H1 (cell line): ENCODE results near the gene ZNF423. TPM values are rescaled to one million over a fixed set of nuclear protein-coding genes. Genes with fewer than 3 reads are reported as not detected.

Source experiments
- CBX5 ChIP-seq: fragments of 300-800, 300-1000 bp; sonication (generic); IDR thresholded peaks from 2 replicates; pipeline ENCODE4 v1.7.1; 2016; ENCODE audit warnings: antibody characterized with exemption, low read length, low read depth
- CHD7 ChIP-seq: fragments of 300-600 bp; sonication (generic); IDR thresholded peaks from 2 replicates; pipeline ENCODE4 v1.7.1; 2012; ENCODE audit warnings: low read length, moderate library complexity, mild to moderate bottlenecking, inconsistent platforms; ENCODE audit not compliant: insufficient replicate concordance
- CTBP2 ChIP-seq: IDR thresholded peaks from 2 replicates; pipeline ENCODE4 v1.7.0; 2011; ENCODE audit warnings: borderline replicate concordance, mild to moderate bottlenecking, moderate library complexity, mixed read lengths, low read length; ENCODE audit not compliant: insufficient read depth, insufficient read length
- HDAC2 ChIP-seq, 2 experiments: fragments of 300-600 bp in 1 of 2; sonication (generic) in 1 of 2; IDR thresholded peaks; 2 replicates each; pipeline ENCODE4 v1.6.1; 2011 to 2012; ENCODE audit warnings: low read depth in 2 of 2, low read length in 2 of 2, mild to moderate bottlenecking in 2 of 2, moderate library complexity in 2 of 2, borderline replicate concordance in 1 of 2, inconsistent platforms in 1 of 2
- KDM4A ChIP-seq: IDR thresholded peaks from one replicate; pipeline ENCODE4 v1.7.1; 2012; ENCODE audit warnings: low read depth, mild to moderate bottlenecking, moderate library complexity, low read length, inconsistent platforms; ENCODE audit not compliant: severe bottlenecking
- KDM5A ChIP-seq: fragments of 200-600 bp; IDR thresholded peaks from 2 replicates; pipeline ENCODE4 v1.7.1; 2012; ENCODE audit warnings: mild to moderate bottlenecking, low read length, inconsistent platforms, mixed read lengths
- MAFK ChIP-seq: IDR thresholded peaks from 2 replicates; pipeline ENCODE4 v1.6.1; 2012; ENCODE audit warnings: low read depth, mild to moderate bottlenecking, improper control_type of control experiment, low read length
- NRF1 ChIP-seq: IDR thresholded peaks from 2 replicates; pipeline ENCODE4 v1.6.1; 2011; ENCODE audit warnings: mild to moderate bottlenecking, low read depth, low read length, improper control_type of control experiment
- SIRT6 ChIP-seq: IDR thresholded peaks from one replicate; pipeline ENCODE4 v1.7.1; 2012; ENCODE audit warnings: low read length, inconsistent platforms
- SP1 ChIP-seq: IDR thresholded peaks from 2 replicates; pipeline ENCODE4 v1.6.1; 2011; ENCODE audit warnings: low read depth, low read length
- TAF1 ChIP-seq: IDR thresholded peaks from 2 replicates; pipeline ENCODE4 v1.6.1; 2011; ENCODE audit warnings: mild to moderate bottlenecking, low read depth, low read length
- TCF12 ChIP-seq: IDR thresholded peaks from 2 replicates; pipeline ENCODE4 v1.6.1; 2011; ENCODE audit warnings: low read depth, mild to moderate bottlenecking, low read length
- ZNF274 ChIP-seq: IDR thresholded peaks from 2 replicates; pipeline ENCODE4 v1.7.0; 2012; ENCODE audit warnings: low read length, borderline replicate concordance; ENCODE audit errors: extremely low read depth
- polyA plus RNA-seq, 7 experiments: library from polyadenylated mRNA; depleted of rRNA in 3 of 7; stranded (reverse) in 5 of 7; unstranded in 2 of 7; fragments of >200 nt in 5 of 7; fragments of 200-250 nt in 2 of 7; gene quantifications; 1 replicate in 5 of 7; 2 replicates in 1 of 7; 4 replicates in 1 of 7; pipeline versions ENCODE4 v1.2.1 to v1.2.3, GENCODE V29; 2011 to 2013; ENCODE audit warnings: missing spikeins in 2 of 7, mixed read lengths in 2 of 7
- total RNA-seq: library from RNA; stranded (reverse); fragmentation: NEBNext Ultra II Directional; extraction: Animal tissue kit (Norgen Biotek cat#: 25700); gene quantifications from 2 replicates; pipeline ENCODE4 v1.2.1, GENCODE V29; 2021

The ZNF423 gene
- total and polyA plus RNA-seq, 2 of the 8 experiments (the other 6 are each of a cell fraction or from before 2014, with no cell fraction given) = 38.2 to 52.3 TPM

DNA sequence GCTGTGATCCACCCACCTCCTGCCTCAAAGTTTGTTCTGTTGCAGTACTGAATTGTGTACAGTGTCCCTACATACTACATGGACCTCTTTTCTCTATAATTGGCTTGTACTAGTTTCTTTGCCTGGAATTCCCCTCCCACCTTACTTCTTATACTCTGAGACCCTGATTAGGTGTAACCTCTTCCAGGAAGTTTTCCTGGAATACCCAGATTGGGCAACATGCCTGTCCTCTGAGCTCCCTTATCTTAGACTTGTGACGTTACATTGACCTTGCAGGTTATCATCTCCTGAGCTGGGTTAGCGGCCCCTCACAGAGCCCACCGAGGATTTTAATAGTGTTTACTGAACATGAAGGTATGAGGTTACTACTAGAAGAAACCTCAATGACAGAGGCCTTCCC is 237.0 kb downstream of the ZNF423 start (continued):
- TF ChIP-seq CHD7 (no peak), TCF12 (no peak), KDM4A (no peak), MAFK (no peak), CTBP2 (no peak), ZNF274 (no peak), SIRT6 (no peak), NRF1 (no peak), CBX5 (no peak), TAF1 (no peak), HDAC2 (IDR thresholded peaks at IDR 0.05; ENCODE audit: borderline replicate concordance in 1 of 2, low read depth in 2 of 2, low read length in 2 of 2) (no peak), KDM5A (no peak), SP1 (no peak)
